Putamen (tissue), 1 donor: ENCODE results near the gene H2BW1.
"Not testable (repeated sequence)": the region's sequence is repeated elsewhere in the genome, so short reads cannot be mapped to it uniquely, and the experiment has no call there.

Source experiments
- DNase-seq: peaks from one replicate; pipeline ENCODE4 v3.0.0-alpha.2; 2016; ENCODE audit warnings: low spot score

H2BW1 gene

GRCh38 chrX:104013606-104014005, at the start of gene H2BW1:
TSS of gene H2BW1 (minus strand) at chrX:104013708. CDS start at chrX:104013576, 132 bp downstream.
- no peak for DNase-seq

- not testable (repeated sequence) for DNase-seq
Measured at GRCh38 chrX:104062636-104063035, 49.1 kb upstream of the H2BW1 start.

- not testable (repeated sequence) for DNase-seq
Measured at GRCh38 chrX:104054956-104055355, 41.4 kb upstream of the H2BW1 start.

- DNase-seq: no peak
Measured at GRCh38 chrX:104047171-104047570, 33.7 kb upstream of the H2BW1 start.

GRCh38 chrX:104045642-104046041, 32.1 kb upstream of the H2BW1 start:
- no peak for DNase-seq

- DNase-seq: no peak
Measured at GRCh38 chrX:104041003-104041402, 27.5 kb upstream of the H2BW1 start.

- no peak for DNase-seq
Measured at GRCh38 chrX:104039689-104040505, 26.4 kb upstream of the H2BW1 start, which contains the start of gene H2BW2. TSS of gene H2BW2 (plus strand) at chrX:104039956. CDS start at chrX:104039995, 39 bp downstream.

- DNase-seq: no peak
Measured at GRCh38 chrX:104018126-104018525, 4.6 kb upstream of the H2BW1 start.

GRCh38 chrX:104015576-104015975, 2.1 kb upstream of the H2BW1 start:
- DNase-seq: not testable (repeated sequence)

- DNase-seq: no peak
Measured at GRCh38 chrX:104013158-104013557, 350 bp downstream of the H2BW1 start.

- no peak for DNase-seq
Measured at GRCh38 chrX:104008831-104009230, 4.7 kb downstream of the H2BW1 start.

GRCh38 chrX:103999234-103999633, 14.3 kb downstream of the H2BW1 start:
- no peak for DNase-seq

- DNase-seq: not testable (repeated sequence)
Measured at GRCh38 chrX:103983508-103983907, 30.0 kb downstream of the H2BW1 start.

GRCh38 chrX:103962411-103963278, 50.9 kb downstream of the H2BW1 start, which contains the start of gene TMSB15B:
TSS of gene TMSB15B (plus strand) at chrX:103962627.
- DNase-seq: not testable (repeated sequence)
